LNCaP clone FGC (cell line): ENCODE measurements around the gene PFN2.
"Not testable (repeated sequence)": the region's sequence is repeated elsewhere in the genome, so short reads cannot be mapped to it uniquely, and the experiment has no call there.

Experiments
- DNase-seq: peaks from one replicate; pipeline ENCODE4 v3.0.0-alpha.2; 2011; ENCODE audit warnings: low read depth
- H3K4me3 ChIP-seq: 2 replicates; pipeline ENCODE4 v1.5.1; 2011; ENCODE audit warnings: mild to moderate bottlenecking, low read depth, low read length, control low read depth
- TF ChIP-seq, protein P1 (sequence below): IDR thresholded peaks from 2 replicates; pipeline ENCODE4 v1.5.1; 2012; ENCODE audit warnings: mild to moderate bottlenecking; ENCODE audit not compliant: control insufficient read depth, insufficient read depth; ENCODE audit errors: extremely low read depth

The PFN2 gene

DNA sequence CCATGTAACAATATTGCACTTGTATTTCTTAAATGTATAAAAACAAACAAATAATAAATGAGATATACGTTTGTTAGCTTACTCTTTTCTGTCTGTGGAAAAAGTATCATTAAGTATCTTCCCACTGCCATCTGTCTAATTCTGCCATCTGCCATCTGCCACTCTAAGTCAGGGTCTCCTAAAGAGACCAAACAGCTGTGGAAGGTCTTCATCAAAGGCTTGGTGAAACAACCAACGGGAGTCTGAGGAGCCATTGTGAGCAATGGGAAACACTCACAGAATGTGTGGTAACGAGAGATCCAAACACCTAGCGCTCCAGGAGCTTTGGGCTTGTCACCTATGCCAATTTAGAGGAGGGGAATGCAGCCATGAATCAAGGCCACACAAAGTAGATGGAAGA, 28.7 kb upstream of the PFN2 start:
- TF ChIP-seq, protein P1, sequence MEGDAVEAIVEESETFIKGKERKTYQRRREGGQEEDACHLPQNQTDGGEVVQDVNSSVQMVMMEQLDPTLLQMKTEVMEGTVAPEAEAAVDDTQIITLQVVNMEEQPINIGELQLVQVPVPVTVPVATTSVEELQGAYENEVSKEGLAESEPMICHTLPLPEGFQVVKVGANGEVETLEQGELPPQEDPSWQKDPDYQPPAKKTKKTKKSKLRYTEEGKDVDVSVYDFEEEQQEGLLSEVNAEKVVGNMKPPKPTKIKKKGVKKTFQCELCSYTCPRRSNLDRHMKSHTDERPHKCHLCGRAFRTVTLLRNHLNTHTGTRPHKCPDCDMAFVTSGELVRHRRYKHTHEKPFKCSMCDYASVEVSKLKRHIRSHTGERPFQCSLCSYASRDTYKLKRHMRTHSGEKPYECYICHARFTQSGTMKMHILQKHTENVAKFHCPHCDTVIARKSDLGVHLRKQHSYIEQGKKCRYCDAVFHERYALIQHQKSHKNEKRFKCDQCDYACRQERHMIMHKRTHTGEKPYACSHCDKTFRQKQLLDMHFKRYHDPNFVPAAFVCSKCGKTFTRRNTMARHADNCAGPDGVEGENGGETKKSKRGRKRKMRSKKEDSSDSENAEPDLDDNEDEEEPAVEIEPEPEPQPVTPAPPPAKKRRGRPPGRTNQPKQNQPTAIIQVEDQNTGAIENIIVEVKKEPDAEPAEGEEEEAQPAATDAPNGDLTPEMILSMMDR: no peak
- no peak for DNase-seq
- no peak overlapping the region for H3K4me3 ChIP-seq

DNA sequence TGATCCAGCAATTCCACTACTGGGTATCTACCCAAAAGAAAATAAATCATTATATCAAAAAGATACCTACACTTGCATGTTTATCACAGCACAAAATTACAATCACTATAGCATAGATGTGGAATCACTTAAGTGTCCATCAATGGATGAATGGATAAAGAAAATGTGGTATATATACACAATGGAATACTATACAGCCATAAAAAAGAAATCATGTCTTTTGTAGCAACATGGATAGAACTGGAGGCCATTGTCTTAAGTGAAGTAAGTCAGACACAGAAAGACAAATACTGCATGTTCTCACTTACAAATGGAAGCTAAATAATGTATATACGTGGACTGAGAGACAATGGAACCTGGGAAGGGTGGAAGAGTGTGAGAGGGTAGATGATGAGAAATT, 28.3 kb upstream of the PFN2 start:
- TF ChIP-seq, protein P1: no peak
- no peak overlapping the region for H3K4me3 ChIP-seq
- DNase-seq: no peak

DNA sequence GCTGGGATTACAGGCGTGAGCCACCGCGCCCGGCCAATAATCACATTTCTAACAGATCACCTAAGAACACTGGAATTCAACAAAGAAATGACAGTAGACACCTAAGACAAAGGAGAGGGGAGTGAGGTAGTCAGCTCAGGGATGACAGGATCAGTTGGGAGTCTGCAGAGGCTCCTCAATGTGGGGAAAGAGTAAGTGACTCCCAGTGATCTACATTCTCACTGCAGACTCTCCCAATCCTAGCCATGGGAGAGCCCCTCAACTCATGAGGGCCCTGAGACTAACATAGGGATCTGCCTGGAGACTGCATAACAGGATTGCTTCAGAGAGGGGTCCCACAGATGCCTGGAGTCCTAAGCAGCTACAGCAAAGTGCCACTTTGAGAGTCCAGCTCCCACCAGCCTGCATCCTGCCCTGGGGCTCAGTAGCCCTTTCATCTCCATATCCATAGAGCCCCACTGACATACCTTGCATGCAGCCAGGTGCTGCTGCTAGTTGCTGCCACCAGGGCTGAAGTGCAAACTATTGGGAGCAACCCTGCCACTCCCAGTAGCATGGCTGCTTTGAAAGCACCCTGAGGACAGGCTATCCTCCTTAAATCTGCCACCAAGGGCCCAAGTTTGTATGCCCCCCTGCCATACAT, 21.8 kb upstream of the PFN2 start:
- no peak for DNase-seq
- TF ChIP-seq, protein P1: no peak
- H3K4me3 ChIP-seq: no peak overlapping the region

DNA sequence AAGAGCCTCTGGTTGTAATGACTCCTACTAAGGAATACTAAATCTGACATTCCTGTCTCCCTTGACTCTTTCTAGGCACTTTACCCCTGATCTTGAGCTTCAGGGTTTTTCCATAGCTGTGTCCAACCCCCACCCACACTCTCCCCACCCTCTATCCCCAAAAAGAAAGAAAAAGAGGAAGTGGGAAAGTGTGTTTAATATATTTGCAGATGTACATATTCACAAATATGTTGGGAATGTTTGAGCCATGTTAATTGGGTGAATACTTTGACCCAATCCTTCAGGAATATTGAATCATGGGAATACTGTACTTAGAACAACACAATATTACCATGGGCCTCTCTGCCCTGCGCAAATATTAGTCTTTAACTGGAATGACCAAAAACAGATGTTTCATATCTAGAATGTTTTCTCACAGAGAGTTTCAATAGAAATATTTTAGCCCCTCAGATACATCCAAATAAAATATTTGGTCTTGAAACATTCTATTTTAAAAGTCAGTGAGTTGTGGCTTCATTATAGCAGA, 19.8 kb upstream of the PFN2 start:
- no peak for DNase-seq
- TF ChIP-seq, protein P1: no peak
- H3K4me3 ChIP-seq: no peak overlapping the region

DNA sequence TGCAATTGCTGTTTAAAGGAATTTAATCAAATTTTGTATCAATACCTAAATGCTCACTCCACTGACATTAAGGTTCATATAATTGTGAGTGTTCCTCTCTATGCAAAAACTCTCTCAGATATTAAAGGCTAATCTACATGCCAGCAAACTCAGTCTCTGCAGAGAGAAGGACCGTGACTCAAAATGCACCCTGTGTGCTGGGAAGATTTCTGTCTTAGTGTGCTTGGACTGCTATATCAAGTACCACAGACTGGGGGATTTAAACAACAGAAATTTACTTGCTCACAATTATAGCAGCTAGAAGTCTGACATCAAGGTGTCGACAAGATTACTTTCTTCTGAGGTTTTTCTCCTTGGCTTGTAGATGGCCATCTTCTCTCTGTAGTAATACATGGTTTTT, 18.6 kb upstream of the PFN2 start:
- TF ChIP-seq, protein P1: no peak
- H3K4me3 ChIP-seq: no peak overlapping the region
- DNase-seq: no peak

DNA sequence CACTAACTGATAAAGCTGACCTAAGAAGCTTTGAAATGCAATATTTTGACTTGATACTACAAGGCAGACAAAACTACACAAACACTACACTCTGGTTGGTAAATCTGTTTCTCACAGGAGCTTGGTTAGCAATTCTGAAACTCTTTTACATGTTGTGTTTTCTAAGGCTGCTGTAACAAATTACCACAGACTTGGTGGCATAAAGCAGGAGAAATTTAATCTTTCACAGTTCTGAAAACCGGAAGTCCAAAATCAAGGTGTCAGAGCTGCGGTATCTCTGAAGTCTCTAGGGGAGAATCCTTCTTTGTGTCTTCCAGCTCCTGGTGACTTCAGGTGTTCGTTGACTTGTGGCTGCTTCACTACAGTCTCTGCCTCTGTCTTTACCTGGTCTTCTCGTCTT, 12.9 kb upstream of the PFN2 start:
- TF ChIP-seq, protein P1: no peak
- no peak for DNase-seq
- H3K4me3 ChIP-seq: no peak overlapping the region

DNA sequence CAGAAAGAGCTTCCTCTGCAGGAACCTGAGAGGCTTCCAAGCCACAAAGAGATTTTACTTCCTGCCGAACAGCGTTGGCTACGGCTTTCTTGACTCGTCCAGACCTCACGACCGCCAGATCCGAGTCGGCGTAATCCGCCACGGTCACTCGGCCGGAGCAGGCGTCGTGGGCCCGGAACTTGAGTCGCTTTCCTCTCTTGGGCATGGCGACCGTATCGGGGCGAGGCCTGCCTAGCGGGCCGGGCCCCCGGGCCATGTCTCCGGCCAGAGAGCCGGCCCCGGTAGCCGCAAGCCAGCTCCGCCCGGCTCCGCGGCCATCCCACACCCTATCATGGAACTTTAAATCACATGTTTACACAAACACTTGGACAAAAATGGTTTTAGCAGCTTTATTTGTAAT, 12.4 kb upstream of the PFN2 start:
- not testable (repeated sequence) for H3K4me3 ChIP-seq, DNase-seq

DNA sequence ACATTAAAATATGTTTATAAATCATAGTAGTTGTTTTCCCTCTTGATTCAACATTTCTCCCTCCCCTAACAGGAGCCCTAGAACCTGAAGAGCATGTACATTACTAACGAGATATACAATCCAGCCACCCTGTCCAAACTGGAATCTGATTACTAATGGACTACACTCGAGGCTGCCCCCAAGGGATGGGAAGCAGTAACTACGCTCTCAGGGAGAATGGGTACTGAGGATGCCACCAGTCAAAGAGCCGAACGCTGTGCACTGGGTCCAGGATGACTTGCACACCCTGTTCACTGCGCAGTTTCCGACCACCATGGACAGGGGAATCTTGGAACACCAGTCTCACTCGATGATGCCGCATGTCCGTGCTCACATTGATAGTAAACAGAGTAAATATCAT, 11.3 kb upstream of the PFN2 start:
- H3K4me3 ChIP-seq, DNase-seq: not testable (repeated sequence)
